Neuronal stem cell (in vitro differentiated cells): ENCODE data around the gene PRKG2.

Experiments used
- DNase-seq: peaks from one replicate; pipeline ENCODE4 v3.0.0-alpha.2; 2013; ENCODE audit warnings: low spot score
- H2AFZ ChIP-seq: one replicate; pipeline ENCODE4 v1.6.1; 2013; ENCODE audit warnings: mild to moderate bottlenecking, low read length, inconsistent platforms
- H2AK5ac ChIP-seq: 2 replicates; pipeline ENCODE4 v1.6.1; 2013; ENCODE audit warnings: low read depth, mild to moderate bottlenecking, inconsistent platforms, low read length, moderate library complexity, mixed read lengths
- H2BK120ac ChIP-seq: 2 replicates; pipeline ENCODE4 v1.6.1; 2013; ENCODE audit warnings: low read depth, mild to moderate bottlenecking, inconsistent platforms, low read length, moderate library complexity, mixed read lengths
- H2BK12ac ChIP-seq: one replicate; pipeline ENCODE4 v1.6.1; 2013; ENCODE audit warnings: low read length, inconsistent platforms
- H2BK15ac ChIP-seq: 2 replicates; pipeline ENCODE4 v1.6.1; 2013; ENCODE audit warnings: mild to moderate bottlenecking, low read length, inconsistent platforms, mixed read lengths
- H2BK5ac ChIP-seq: one replicate; pipeline ENCODE4 v1.6.1; 2013; ENCODE audit warnings: inconsistent platforms, mild to moderate bottlenecking, low read length, moderate library complexity
- H3K14ac ChIP-seq: one replicate; pipeline ENCODE4 v1.6.1; 2013; ENCODE audit warnings: low read length, inconsistent platforms
- H3K18ac ChIP-seq: 2 replicates; pipeline ENCODE4 v1.6.1; 2013; ENCODE audit warnings: low read length, inconsistent platforms
- H3K23ac ChIP-seq: 2 replicates; pipeline ENCODE4 v1.6.1; 2013; ENCODE audit warnings: low read depth, mild to moderate bottlenecking, mixed read lengths, low read length, inconsistent platforms; ENCODE audit not compliant: poor library complexity
- H3K27ac ChIP-seq: replicated peaks from 3 replicates; pipeline ENCODE4 v1.5.1; 2013; ENCODE audit warnings: low read length, inconsistent platforms
- H3K27me3 ChIP-seq, 3 experiments: 2 replicates each; pipeline ENCODE4 v1.6.1; 2013; ENCODE audit warnings: low read length in 3 of 3, mild to moderate bottlenecking in 2 of 3, inconsistent platforms in 1 of 3, low read depth in 1 of 3, mixed read lengths in 1 of 3, moderate library complexity in 1 of 3; ENCODE audit not compliant: control insufficient read depth in 3 of 3, insufficient read depth in 3 of 3
- H3K36me3 ChIP-seq, 2 donors: replicated peaks in 1 of 2; 2 replicates each; pipeline ENCODE4 v1.6.1; 2013; ENCODE audit warnings: low read length in 2 of 2; ENCODE audit not compliant: control insufficient read depth in 2 of 2, insufficient read depth in 2 of 2
- H3K4ac ChIP-seq: 2 replicates; pipeline ENCODE4 v1.6.1; 2013; ENCODE audit warnings: inconsistent platforms, mild to moderate bottlenecking, low read length, moderate library complexity
- H3K4me1 ChIP-seq, 2 donors: 1 replicate in 1 of 2; 2 replicates in 1 of 2; pipeline ENCODE4 v1.6.1; 2013; ENCODE audit warnings: low read length in 2 of 2, low read depth in 1 of 2; ENCODE audit not compliant: control insufficient read depth in 2 of 2, insufficient read depth in 1 of 2
- H3K4me2 ChIP-seq: one replicate; pipeline ENCODE4 v1.6.1; 2013; ENCODE audit warnings: mild to moderate bottlenecking, low read length, inconsistent platforms; ENCODE audit not compliant: insufficient read depth, poor library complexity, severe bottlenecking
- H3K4me3 ChIP-seq, 2 donors: 2 replicates each; pipeline ENCODE4 v1.5.1; 2013; ENCODE audit warnings: low read length in 2 of 2, mild to moderate bottlenecking in 2 of 2, inconsistent platforms in 1 of 2, moderate library complexity in 1 of 2
- H3K79me1 ChIP-seq: one replicate; pipeline ENCODE4 v1.6.1; 2013; ENCODE audit warnings: low read depth, mild to moderate bottlenecking, inconsistent platforms, low read length, moderate library complexity
- H3K9ac ChIP-seq: one replicate; pipeline ENCODE4 v1.6.1; 2013; ENCODE audit warnings: mild to moderate bottlenecking, low read depth, low read length, inconsistent platforms; ENCODE audit not compliant: poor library complexity
- H3K9me3 ChIP-seq, 2 donors: replicated peaks in 1 of 2; 2 replicates each; pipeline versions ENCODE3 to v1.6.1; 2013; ENCODE audit warnings: low read length in 2 of 2, mild to moderate bottlenecking in 2 of 2, inconsistent platforms in 1 of 2, low read depth in 1 of 2, mixed read lengths in 1 of 2, moderate library complexity in 1 of 2; ENCODE audit not compliant: control insufficient read depth in 2 of 2, insufficient read depth in 1 of 2
- H4K8ac ChIP-seq: one replicate; pipeline ENCODE4 v1.6.1; 2013; ENCODE audit warnings: low read depth, mild to moderate bottlenecking, inconsistent platforms, low read length, moderate library complexity
- H4K91ac ChIP-seq: one replicate; pipeline ENCODE4 v1.6.1; 2013; ENCODE audit warnings: low read length, low read depth, mild to moderate bottlenecking, inconsistent platforms; ENCODE audit not compliant: poor library complexity
- WGBS, 2 donors: extraction: QIAGEN DNeasy Blood & Tissue Kit; methylation state at CpG; one replicate each; pipeline ENCODE4 v1.1.7; 2013; ENCODE audit warnings: missing lambda C conversion rate in 2 of 2, mixed read lengths in 1 of 2; ENCODE audit not compliant: insufficient read length in 2 of 2, insufficient replicate concordance in 1 of 2; ENCODE audit errors: extremely low coverage in 2 of 2; 5-methylcytosine and 5-hydroxymethylcytosine counted together

PRKG2 gene

GRCh38 chr4:81093720-81094401 is 121.2 kb downstream of the PRKG2 start:
- Histone ChIP-seq H3K4me1 (no peaks in the 10 kb centered on the region), H2BK12ac (no peak overlapping the region), H2BK120ac (no peak overlapping the region), H3K4me2 (no peak overlapping the region), H3K4ac (no peak overlapping the region), H2AFZ (no peak overlapping the region), H3K9ac (no peak overlapping the region), H3K14ac (no peak overlapping the region), H3K27ac (no peak overlapping the region), H3K79me1 (no peaks in the 10 kb centered on the region), H2BK15ac (no peak overlapping the region), H3K4me3 (no peak overlapping the region), H3K36me3 (no peaks in the 10 kb centered on the region), H2AK5ac (no peak overlapping the region), H3K27me3 (no peaks in the 10 kb centered on the region), H3K18ac (no peak overlapping the region), H3K9me3 (no peaks in the 10 kb centered on the region), H4K91ac (no peak overlapping the region), H2BK5ac (no peak overlapping the region), H3K23ac (no peak overlapping the region), H4K8ac (no peak overlapping the region)
- no peak for DNase-seq
- WGBS, 2 donors, result no CpG with 5 or more reads among the region's 2 CpGs

GRCh38 chr4:81085979-81086378 is 129.0 kb downstream of the PRKG2 start:
- Histone ChIP-seq H3K23ac (no peak overlapping the region), H2BK12ac (no peak overlapping the region), H2BK5ac (no peak overlapping the region), H3K4me1 (no peaks in the 10 kb centered on the region), H3K27ac (no peak overlapping the region), H3K36me3 (no peaks in the 10 kb centered on the region), H3K79me1 (no peaks in the 10 kb centered on the region), H3K4ac (no peak overlapping the region), H3K4me3 (no peak overlapping the region), H2AFZ (no peak overlapping the region), H2BK120ac (no peak overlapping the region), H3K9me3 (no peaks in the 10 kb centered on the region), H3K27me3 (no peaks in the 10 kb centered on the region), H3K18ac (no peak overlapping the region), H2BK15ac (no peak overlapping the region), H3K4me2 (no peak overlapping the region), H2AK5ac (no peak overlapping the region), H3K14ac (no peak overlapping the region), H3K9ac (peak overlapping the region; percentile 30), H4K91ac (no peak overlapping the region), H4K8ac (no peak overlapping the region)
- WGBS, 2 donors, result no CpG with 5 or more reads among the region's 3 CpGs
- no peak for DNase-seq

- H2BK120ac ChIP-seq, result no peak overlapping the region
- no peak overlapping the region for H3K4ac ChIP-seq
- no peak overlapping the region for H4K91ac ChIP-seq
- H3K4me2 ChIP-seq, result no peak overlapping the region
- DNase-seq, result no peak
- no peaks in the 10 kb centered on the region for H3K9me3 ChIP-seq
- no peaks in the 10 kb centered on the region for H3K79me1 ChIP-seq
- no peak overlapping the region for H3K18ac ChIP-seq
- no peak overlapping the region for H2AFZ ChIP-seq
- H3K4me3 ChIP-seq, result no peak overlapping the region
- no peak overlapping the region for H2BK5ac ChIP-seq
- H3K27me3 ChIP-seq, result no peaks in the 10 kb centered on the region
- no peak overlapping the region for H2BK12ac ChIP-seq
- H3K4me1 ChIP-seq, result no peaks in the 10 kb centered on the region
- H3K23ac ChIP-seq, result no peak overlapping the region
- no peak overlapping the region for H2AK5ac ChIP-seq
- H2BK15ac ChIP-seq, result no peak overlapping the region
- H3K14ac ChIP-seq, result no peak overlapping the region
- no peak overlapping the region for H3K27ac ChIP-seq
- no peak overlapping the region for H3K9ac ChIP-seq
- WGBS, 2 donors, result no CpG with 5 or more reads among the region's 3 CpGs
- no peaks in the 10 kb centered on the region for H3K36me3 ChIP-seq
- H4K8ac ChIP-seq, result no peak overlapping the region
These were observed 129.7 kb downstream of the PRKG2 start for GRCh38 chr4:81085291-81085690.

GRCh38 chr4:81084634-81085033 is 130.4 kb downstream of the PRKG2 start:
- no peak overlapping the region for H3K14ac ChIP-seq
- no peaks in the 10 kb centered on the region for H3K9me3 ChIP-seq
- H2BK5ac ChIP-seq, result no peak overlapping the region
- no peak overlapping the region for H2BK15ac ChIP-seq
- H3K23ac ChIP-seq, result no peak overlapping the region
- H3K4me1 ChIP-seq, result no peaks in the 10 kb centered on the region
- no peak overlapping the region for H2AK5ac ChIP-seq
- no peak overlapping the region for H2BK120ac ChIP-seq
- no peak overlapping the region for H3K9ac ChIP-seq
- no peaks in the 10 kb centered on the region for H3K79me1 ChIP-seq
- no peak overlapping the region for H4K8ac ChIP-seq
- no peak overlapping the region for H3K4ac ChIP-seq
- no peak for DNase-seq
- no peak overlapping the region for H2AFZ ChIP-seq
- no peak overlapping the region for H2BK12ac ChIP-seq
- no peak overlapping the region for H3K27ac ChIP-seq
- no peak overlapping the region for H3K4me2 ChIP-seq
- no peaks in the 10 kb centered on the region for H3K27me3 ChIP-seq
- H3K36me3 ChIP-seq, result no peaks in the 10 kb centered on the region
- H3K18ac ChIP-seq, result no peak overlapping the region
- H3K4me3 ChIP-seq, result no peak overlapping the region
- H4K91ac ChIP-seq, result no peak overlapping the region
- no CpG with 5 or more reads among the region's 3 CpGs for WGBS, 2 donors
